Chondrocyte (in vitro differentiated cells): ENCODE data around the gene DNPEP. TPM values are rescaled to one million over a fixed set of nuclear protein-coding genes. Genes with fewer than 3 reads are reported as not detected.
A peak's percentile ranks its signal among the peaks of the same experiment; 100 is the strongest.

ENCODE experiments used
- DNase-seq: peaks from one replicate; pipeline ENCODE4 v3.0.0; 2021; ENCODE audit warnings: mixed read lengths, low spot score
- H3K27ac Mint-ChIP-seq: one replicate; pipeline ENCODE4 v1.8.0; 2021; ENCODE audit warnings: mild to moderate bottlenecking, moderate library complexity, mixed read lengths; ENCODE audit not compliant: unreplicated experiment
- H3K27me3 Mint-ChIP-seq: 2 replicates; pipeline ENCODE4 v1.8.0; 2021; ENCODE audit warnings: low read depth, mixed read lengths
- H3K36me3 Mint-ChIP-seq: 2 replicates; pipeline ENCODE4 v1.8.0; 2021; ENCODE audit warnings: low read depth, mixed read lengths
- H3K4me1 Mint-ChIP-seq: 2 replicates; pipeline ENCODE4 v1.8.0; 2021; ENCODE audit warnings: low read depth, mild to moderate bottlenecking, mixed read lengths
- H3K4me3 Mint-ChIP-seq: one replicate; pipeline ENCODE4 v1.8.0; 2021; ENCODE audit warnings: mild to moderate bottlenecking, moderate library complexity, mixed read lengths; ENCODE audit not compliant: unreplicated experiment
- H3K9me3 Mint-ChIP-seq: 2 replicates; pipeline ENCODE4 v1.8.0; 2021; ENCODE audit warnings: low read depth, mixed read lengths
- total RNA-seq: library from RNA; stranded (reverse); gene quantifications from 3 replicates; pipeline ENCODE4 v1.2.1, GENCODE V29; 2021
- TF ChIP-seq, protein P1 (sequence below): fragments of 200-600 bp; sonication (generic); IDR thresholded peaks from 2 replicates; pipeline ENCODE4 v1.5.0; 2021; ENCODE audit warnings: antibody characterized with exemption, mild to moderate bottlenecking, moderate library complexity

Gene DNPEP
- total RNA-seq, 1 donor from 2014 or later: 42.3 TPM

- Mint-ChIP-seq H3K27me3 (no peaks in the 10 kb centered on the region), H3K9me3 (no peaks in the 10 kb centered on the region), H3K4me3 (no peak overlapping the region), H3K27ac (no peak overlapping the region), H3K4me1 (peaks cover 12% of the 10 kb centered on the region), H3K36me3 (no peaks in the 10 kb centered on the region)
- peak; percentile 69 for DNase-seq
- TF ChIP-seq, protein P1, sequence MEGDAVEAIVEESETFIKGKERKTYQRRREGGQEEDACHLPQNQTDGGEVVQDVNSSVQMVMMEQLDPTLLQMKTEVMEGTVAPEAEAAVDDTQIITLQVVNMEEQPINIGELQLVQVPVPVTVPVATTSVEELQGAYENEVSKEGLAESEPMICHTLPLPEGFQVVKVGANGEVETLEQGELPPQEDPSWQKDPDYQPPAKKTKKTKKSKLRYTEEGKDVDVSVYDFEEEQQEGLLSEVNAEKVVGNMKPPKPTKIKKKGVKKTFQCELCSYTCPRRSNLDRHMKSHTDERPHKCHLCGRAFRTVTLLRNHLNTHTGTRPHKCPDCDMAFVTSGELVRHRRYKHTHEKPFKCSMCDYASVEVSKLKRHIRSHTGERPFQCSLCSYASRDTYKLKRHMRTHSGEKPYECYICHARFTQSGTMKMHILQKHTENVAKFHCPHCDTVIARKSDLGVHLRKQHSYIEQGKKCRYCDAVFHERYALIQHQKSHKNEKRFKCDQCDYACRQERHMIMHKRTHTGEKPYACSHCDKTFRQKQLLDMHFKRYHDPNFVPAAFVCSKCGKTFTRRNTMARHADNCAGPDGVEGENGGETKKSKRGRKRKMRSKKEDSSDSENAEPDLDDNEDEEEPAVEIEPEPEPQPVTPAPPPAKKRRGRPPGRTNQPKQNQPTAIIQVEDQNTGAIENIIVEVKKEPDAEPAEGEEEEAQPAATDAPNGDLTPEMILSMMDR: no peak
These were observed 38.9 kb upstream of the DNPEP start for GRCh38 chr2:219426534-219427136.

DNA sequence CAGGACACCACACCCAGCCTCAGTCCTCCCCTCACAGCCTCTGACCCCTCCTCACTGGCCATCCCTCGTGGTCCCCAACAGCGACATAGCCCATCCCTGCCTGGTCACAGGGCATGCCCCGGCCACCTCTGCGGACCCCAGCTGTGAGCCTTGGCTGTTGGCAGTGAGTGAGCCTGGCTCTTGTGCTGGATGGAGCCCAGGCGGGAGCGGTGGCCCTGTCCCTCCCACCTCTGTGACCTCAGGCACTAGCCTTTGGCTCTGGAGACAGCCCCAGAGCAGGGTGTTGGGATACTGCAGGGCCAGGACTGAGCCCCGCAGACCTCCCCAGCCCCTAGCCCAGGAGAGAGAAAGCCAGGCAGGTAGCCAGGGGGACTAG is 38.3 kb upstream of the DNPEP start:
- H3K4me1 Mint-ChIP-seq: peaks cover 9% of the 10 kb centered on the region
- no peaks in the 10 kb centered on the region for H3K9me3 Mint-ChIP-seq
- no peak overlapping the region for H3K27ac Mint-ChIP-seq
- H3K4me3 Mint-ChIP-seq: no peak overlapping the region
- no peaks in the 10 kb centered on the region for H3K36me3 Mint-ChIP-seq
- H3K27me3 Mint-ChIP-seq: no peaks in the 10 kb centered on the region
- DNase-seq: no peak
- TF ChIP-seq, protein P1: no peak

DNA sequence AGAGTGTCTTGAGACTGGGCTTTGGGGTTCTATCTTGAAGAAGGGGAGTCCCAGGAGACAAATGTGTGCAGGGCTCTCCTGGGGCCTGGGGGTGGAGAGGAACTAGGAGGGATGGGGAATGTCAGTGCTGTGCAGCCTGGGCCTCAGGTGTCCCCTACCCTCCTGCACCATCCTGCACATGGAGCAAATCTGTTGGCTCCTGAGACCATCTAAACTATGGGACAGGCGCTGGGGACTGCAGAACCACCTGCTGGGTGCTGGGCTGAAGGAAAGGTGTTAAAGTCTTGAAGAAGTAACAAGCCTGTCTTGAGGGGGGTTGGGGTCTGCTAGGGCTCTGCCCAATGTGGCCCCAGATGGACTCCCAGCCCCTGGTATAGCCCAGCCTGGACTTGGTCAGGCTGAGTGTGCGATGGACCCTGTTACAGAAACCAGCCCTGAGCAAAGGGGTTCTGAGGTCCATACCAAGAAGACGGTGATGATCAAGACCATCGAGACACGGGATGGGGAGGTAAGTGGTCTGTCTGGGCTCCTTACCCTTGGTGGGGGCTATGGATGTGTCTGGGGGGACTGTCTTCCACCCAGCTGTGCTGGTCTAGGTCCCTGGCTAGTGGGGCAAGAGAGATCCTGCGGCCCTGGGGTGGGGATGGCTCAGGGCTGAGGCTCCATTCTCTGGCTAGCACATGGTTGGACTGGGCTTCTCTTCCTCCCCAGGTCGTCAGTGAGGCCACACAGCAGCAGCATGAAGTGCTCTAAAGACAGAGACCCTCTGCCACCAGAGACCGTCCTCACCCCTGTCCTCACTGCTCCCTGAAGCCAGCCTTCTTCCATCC is 37.7 kb upstream of the DNPEP start:
- no peak overlapping the region for H3K27ac Mint-ChIP-seq
- TF ChIP-seq, protein P1: no peak
- H3K4me3 Mint-ChIP-seq: no peak overlapping the region
- no peak for DNase-seq
- H3K4me1 Mint-ChIP-seq: peaks cover 4% of the 10 kb centered on the region
- H3K27me3 Mint-ChIP-seq: no peaks in the 10 kb centered on the region
- H3K9me3 Mint-ChIP-seq: no peaks in the 10 kb centered on the region
- H3K36me3 Mint-ChIP-seq: no peaks in the 10 kb centered on the region

GRCh38 chr2:219423652-219424377 is 36.1 kb upstream of the DNPEP start:
- TF ChIP-seq, protein P1: no peak
- Mint-ChIP-seq H3K9me3 (no peaks in the 10 kb centered on the region), H3K36me3 (no peaks in the 10 kb centered on the region), H3K27me3 (no peaks in the 10 kb centered on the region), H3K4me3 (no peak overlapping the region), H3K4me1 (peaks cover 12% of the 10 kb centered on the region), H3K27ac (no peak overlapping the region)
- DNase-seq: no peak

DNA sequence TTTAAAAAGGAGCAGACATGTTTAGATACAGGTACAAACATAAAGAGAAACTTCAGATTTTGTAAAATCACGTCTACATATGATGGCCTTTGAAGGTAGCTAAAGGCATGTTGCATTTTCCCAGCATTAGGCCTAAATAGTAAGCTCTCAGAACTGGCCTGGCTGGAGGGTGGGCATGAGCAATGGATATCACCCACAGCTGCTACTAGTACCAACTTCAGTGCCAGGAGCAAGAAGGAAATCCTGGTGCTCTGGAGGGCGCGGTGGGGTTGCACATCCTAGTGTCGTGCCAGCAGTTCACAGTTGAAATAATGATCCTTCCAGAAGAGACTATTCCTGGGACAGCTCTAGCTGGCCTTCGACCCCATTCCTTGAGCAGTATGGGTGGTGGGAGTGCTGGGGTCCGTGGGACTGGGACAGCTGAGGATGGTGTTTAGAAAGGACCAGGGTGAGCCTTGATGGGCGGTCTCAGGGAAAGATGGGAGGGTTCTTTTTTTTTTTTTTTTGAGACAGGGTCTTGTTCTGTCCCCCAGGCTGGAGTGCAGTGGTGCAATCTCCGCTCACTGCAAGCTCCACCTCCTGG is 35.3 kb upstream of the DNPEP start:
- Mint-ChIP-seq H3K4me1 (peaks cover 12% of the 10 kb centered on the region), H3K27me3 (no peaks in the 10 kb centered on the region), H3K4me3 (no peak overlapping the region), H3K27ac (no peak overlapping the region), H3K36me3 (no peaks in the 10 kb centered on the region), H3K9me3 (no peaks in the 10 kb centered on the region)
- DNase-seq: no peak
- TF ChIP-seq, protein P1: no peak
